ENCODE measurements around the gene ADAMTSL1. TPM values are rescaled to one million over a fixed set of nuclear protein-coding genes. Genes with fewer than 3 reads are reported as not detected.

The ADAMTSL1 gene
- total RNA-seq, 1 experiment from 2014 or later: 0.94 TPM

- Mint-ChIP-seq H3K4me3 (no peak overlapping the region), H3K27me3 (ENCODE audit: low read depth) (no peaks in the 10 kb centered on the region), H3K27ac (no peak overlapping the region), H3K9me3 (peaks cover 12% of the 10 kb centered on the region), H3K4me1 (no peaks in the 10 kb centered on the region), H3K36me3 (no peaks in the 10 kb centered on the region)
- ChIA-PET POLR2A (no interaction called here), CTCF (no interaction called here)
- DNase-seq (ENCODE audit: low spot score) (no peak), ATAC-seq (no peak)
- TF ChIP-seq JAZF1 (CRISPR knock-in tag; IDR thresholded peaks at IDR 0.05) (no peak), CBFB (CRISPR knock-in tag; IDR thresholded peaks at IDR 0.05; ENCODE audit: low read depth) (no peak), ETV6 (CRISPR knock-in tag; IDR thresholded peaks at IDR 0.05) (no peak), TEAD1 (CRISPR knock-in tag; IDR thresholded peaks at IDR 0.05) (no peak), ERG (CRISPR knock-in tag; IDR thresholded peaks at IDR 0.05) (no peak)
These were observed 69.0 kb downstream of the ADAMTSL1 start for GRCh38 chr9:18542837-18543405.

DNA sequence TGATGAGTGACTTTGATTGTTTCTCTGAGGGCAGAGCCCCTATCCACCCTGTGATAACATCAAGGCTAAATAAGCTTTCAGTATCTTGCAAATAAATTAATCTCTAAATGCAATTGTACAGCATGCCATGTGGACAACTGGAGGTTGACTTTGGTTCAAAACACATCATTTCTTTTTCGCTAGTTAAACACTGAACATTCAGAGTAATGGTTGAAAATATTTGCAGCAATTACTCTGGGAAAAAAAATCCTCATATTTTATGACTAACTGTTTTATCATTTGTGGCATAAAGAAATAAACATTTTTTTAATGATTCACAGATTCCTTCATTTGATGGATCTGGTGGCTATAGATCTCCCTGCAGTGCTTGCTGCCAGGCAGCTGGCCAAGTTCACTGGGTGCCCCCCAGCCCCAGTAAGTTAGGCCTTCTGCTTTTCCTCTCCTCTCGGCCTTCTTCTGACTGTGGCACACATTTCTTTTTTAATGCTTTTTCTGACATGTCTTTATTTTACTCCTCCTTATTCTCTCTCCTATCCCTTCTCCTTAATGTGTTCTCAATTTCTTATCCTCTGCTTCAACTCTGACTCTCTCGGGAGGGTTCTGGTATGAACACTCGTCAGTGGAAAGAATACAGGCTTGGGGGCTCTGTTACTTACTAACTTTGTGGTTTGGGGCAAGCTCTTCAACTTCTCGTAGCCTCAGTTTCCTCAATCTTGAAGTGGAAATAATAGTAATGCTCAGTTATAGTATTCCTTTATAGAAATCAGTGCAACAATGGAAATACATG lies 69.6 kb downstream of the ADAMTSL1 start:
- Mint-ChIP-seq H3K4me3 (no peak overlapping the region), H3K36me3 (no peaks in the 10 kb centered on the region), H3K9me3 (peaks cover 5% of the 10 kb centered on the region), H3K4me1 (no peaks in the 10 kb centered on the region), H3K27ac (no peak overlapping the region), H3K27me3 (ENCODE audit: low read depth) (no peaks in the 10 kb centered on the region)
- DNase-seq (ENCODE audit: low spot score) (no peak), ATAC-seq (no peak)
- CTCF ChIA-PET: no interaction called here
- no peak for TF ChIP-seq CBFB (CRISPR knock-in tag; IDR thresholded peaks at IDR 0.05; ENCODE audit: low read depth)
- TF ChIP-seq CREM (CRISPR knock-in tag; IDR thresholded peaks at IDR 0.05): no peak
- TF ChIP-seq TEAD1 (CRISPR knock-in tag; IDR thresholded peaks at IDR 0.05): no peak
- no peak for TF ChIP-seq MAX (CRISPR knock-in tag; IDR thresholded peaks at IDR 0.05)
- no peak for TF ChIP-seq ZNF232 (CRISPR knock-in tag; IDR thresholded peaks at IDR 0.05)
- TF ChIP-seq ZNF121 (CRISPR knock-in tag; IDR thresholded peaks at IDR 0.05): no peak
- TF ChIP-seq, protein P1, sequence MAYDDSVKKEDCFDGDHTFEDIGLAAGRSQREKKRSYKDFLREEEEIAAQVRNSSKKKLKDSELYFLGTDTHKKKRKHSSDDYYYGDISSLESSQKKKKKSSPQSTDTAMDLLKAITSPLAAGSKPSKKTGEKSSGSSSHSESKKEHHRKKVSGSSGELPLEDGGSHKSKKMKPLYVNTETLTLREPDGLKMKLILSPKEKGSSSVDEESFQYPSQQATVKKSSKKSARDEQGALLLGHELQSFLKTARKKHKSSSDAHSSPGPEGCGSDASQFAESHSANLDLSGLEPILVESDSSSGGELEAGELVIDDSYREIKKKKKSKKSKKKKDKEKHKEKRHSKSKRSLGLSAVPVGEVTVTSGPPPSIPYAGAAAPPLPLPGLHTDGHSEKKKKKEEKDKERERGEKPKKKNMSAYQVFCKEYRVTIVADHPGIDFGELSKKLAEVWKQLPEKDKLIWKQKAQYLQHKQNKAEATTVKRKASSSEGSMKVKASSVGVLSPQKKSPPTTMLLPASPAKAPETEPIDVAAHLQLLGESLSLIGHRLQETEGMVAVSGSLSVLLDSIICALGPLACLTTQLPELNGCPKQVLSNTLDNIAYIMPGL (CRISPR knock-in tag; IDR thresholded peaks at IDR 0.05): no peak
- no peak for TF ChIP-seq TP53 (CRISPR knock-in tag; IDR thresholded peaks at IDR 0.05)
- TF ChIP-seq, protein P2, sequence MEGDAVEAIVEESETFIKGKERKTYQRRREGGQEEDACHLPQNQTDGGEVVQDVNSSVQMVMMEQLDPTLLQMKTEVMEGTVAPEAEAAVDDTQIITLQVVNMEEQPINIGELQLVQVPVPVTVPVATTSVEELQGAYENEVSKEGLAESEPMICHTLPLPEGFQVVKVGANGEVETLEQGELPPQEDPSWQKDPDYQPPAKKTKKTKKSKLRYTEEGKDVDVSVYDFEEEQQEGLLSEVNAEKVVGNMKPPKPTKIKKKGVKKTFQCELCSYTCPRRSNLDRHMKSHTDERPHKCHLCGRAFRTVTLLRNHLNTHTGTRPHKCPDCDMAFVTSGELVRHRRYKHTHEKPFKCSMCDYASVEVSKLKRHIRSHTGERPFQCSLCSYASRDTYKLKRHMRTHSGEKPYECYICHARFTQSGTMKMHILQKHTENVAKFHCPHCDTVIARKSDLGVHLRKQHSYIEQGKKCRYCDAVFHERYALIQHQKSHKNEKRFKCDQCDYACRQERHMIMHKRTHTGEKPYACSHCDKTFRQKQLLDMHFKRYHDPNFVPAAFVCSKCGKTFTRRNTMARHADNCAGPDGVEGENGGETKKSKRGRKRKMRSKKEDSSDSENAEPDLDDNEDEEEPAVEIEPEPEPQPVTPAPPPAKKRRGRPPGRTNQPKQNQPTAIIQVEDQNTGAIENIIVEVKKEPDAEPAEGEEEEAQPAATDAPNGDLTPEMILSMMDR (IDR thresholded peaks at IDR 0.05): no peak
- no peak for TF ChIP-seq HMGA2 (CRISPR knock-in tag; IDR thresholded peaks at IDR 0.05)
- TF ChIP-seq ATF2 (CRISPR knock-in tag; IDR thresholded peaks at IDR 0.05; ENCODE audit: borderline replicate concordance, low read depth): no peak
- no peak for TF ChIP-seq ZNF317 (CRISPR knock-in tag; IDR thresholded peaks at IDR 0.05; ENCODE audit: borderline replicate concordance, low read depth)
- TF ChIP-seq ATF1 (CRISPR knock-in tag; IDR thresholded peaks at IDR 0.05): no peak
- TF ChIP-seq RORB (CRISPR knock-in tag; IDR thresholded peaks at IDR 0.05): no peak
- no peak for TF ChIP-seq GABPB1 (CRISPR knock-in tag; IDR thresholded peaks at IDR 0.05)
- TF ChIP-seq RELA (CRISPR knock-in tag; IDR thresholded peaks at IDR 0.05; ENCODE audit: borderline replicate concordance): no peak
- POLR2A ChIA-PET: interaction anchor here (0.7 kb wide), 1 partner anchor 353 kb away, joined by 3 read pairs; no protein-coding TSS in a partner anchor
